Neuronal stem cell (in vitro differentiated cells): ENCODE data around the gene CYB5R3.

ENCODE experiments used
- DNase-seq: peaks from one replicate; pipeline ENCODE4 v3.0.0-alpha.2; 2013; ENCODE audit warnings: low spot score
- H2AFZ ChIP-seq: one replicate; pipeline ENCODE4 v1.6.1; 2013; ENCODE audit warnings: mild to moderate bottlenecking, low read length, inconsistent platforms
- H2AK5ac ChIP-seq: 2 replicates; pipeline ENCODE4 v1.6.1; 2013; ENCODE audit warnings: low read depth, mild to moderate bottlenecking, inconsistent platforms, low read length, moderate library complexity, mixed read lengths
- H2BK120ac ChIP-seq: 2 replicates; pipeline ENCODE4 v1.6.1; 2013; ENCODE audit warnings: low read depth, mild to moderate bottlenecking, inconsistent platforms, low read length, moderate library complexity, mixed read lengths
- H2BK12ac ChIP-seq: one replicate; pipeline ENCODE4 v1.6.1; 2013; ENCODE audit warnings: low read length, inconsistent platforms
- H2BK15ac ChIP-seq: 2 replicates; pipeline ENCODE4 v1.6.1; 2013; ENCODE audit warnings: mild to moderate bottlenecking, low read length, inconsistent platforms, mixed read lengths
- H2BK5ac ChIP-seq: one replicate; pipeline ENCODE4 v1.6.1; 2013; ENCODE audit warnings: inconsistent platforms, mild to moderate bottlenecking, low read length, moderate library complexity
- H3K14ac ChIP-seq: one replicate; pipeline ENCODE4 v1.6.1; 2013; ENCODE audit warnings: low read length, inconsistent platforms
- H3K18ac ChIP-seq: 2 replicates; pipeline ENCODE4 v1.6.1; 2013; ENCODE audit warnings: low read length, inconsistent platforms
- H3K23ac ChIP-seq: 2 replicates; pipeline ENCODE4 v1.6.1; 2013; ENCODE audit warnings: low read depth, mild to moderate bottlenecking, mixed read lengths, low read length, inconsistent platforms; ENCODE audit not compliant: poor library complexity
- H3K27ac ChIP-seq: replicated peaks from 3 replicates; pipeline ENCODE4 v1.5.1; 2013; ENCODE audit warnings: low read length, inconsistent platforms
- H3K27me3 ChIP-seq, 3 experiments: 2 replicates each; pipeline ENCODE4 v1.6.1; 2013; ENCODE audit warnings: low read length in 3 of 3, mild to moderate bottlenecking in 2 of 3, inconsistent platforms in 1 of 3, low read depth in 1 of 3, mixed read lengths in 1 of 3, moderate library complexity in 1 of 3; ENCODE audit not compliant: control insufficient read depth in 3 of 3, insufficient read depth in 3 of 3
- H3K36me3 ChIP-seq, 2 donors: replicated peaks in 1 of 2; 2 replicates each; pipeline ENCODE4 v1.6.1; 2013; ENCODE audit warnings: low read length in 2 of 2; ENCODE audit not compliant: control insufficient read depth in 2 of 2, insufficient read depth in 2 of 2
- H3K4ac ChIP-seq: 2 replicates; pipeline ENCODE4 v1.6.1; 2013; ENCODE audit warnings: inconsistent platforms, mild to moderate bottlenecking, low read length, moderate library complexity
- H3K4me1 ChIP-seq, 2 donors: 1 replicate in 1 of 2; 2 replicates in 1 of 2; pipeline ENCODE4 v1.6.1; 2013; ENCODE audit warnings: low read length in 2 of 2, low read depth in 1 of 2; ENCODE audit not compliant: control insufficient read depth in 2 of 2, insufficient read depth in 1 of 2
- H3K4me2 ChIP-seq: one replicate; pipeline ENCODE4 v1.6.1; 2013; ENCODE audit warnings: mild to moderate bottlenecking, low read length, inconsistent platforms; ENCODE audit not compliant: insufficient read depth, poor library complexity, severe bottlenecking
- H3K4me3 ChIP-seq, 2 donors: 2 replicates each; pipeline ENCODE4 v1.5.1; 2013; ENCODE audit warnings: low read length in 2 of 2, mild to moderate bottlenecking in 2 of 2, inconsistent platforms in 1 of 2, moderate library complexity in 1 of 2
- H3K79me1 ChIP-seq: one replicate; pipeline ENCODE4 v1.6.1; 2013; ENCODE audit warnings: low read depth, mild to moderate bottlenecking, inconsistent platforms, low read length, moderate library complexity
- H3K9ac ChIP-seq: one replicate; pipeline ENCODE4 v1.6.1; 2013; ENCODE audit warnings: mild to moderate bottlenecking, low read depth, low read length, inconsistent platforms; ENCODE audit not compliant: poor library complexity
- H3K9me3 ChIP-seq, 2 donors: replicated peaks in 1 of 2; 2 replicates each; pipeline versions ENCODE3 to v1.6.1; 2013; ENCODE audit warnings: low read length in 2 of 2, mild to moderate bottlenecking in 2 of 2, inconsistent platforms in 1 of 2, low read depth in 1 of 2, mixed read lengths in 1 of 2, moderate library complexity in 1 of 2; ENCODE audit not compliant: control insufficient read depth in 2 of 2, insufficient read depth in 1 of 2
- H4K8ac ChIP-seq: one replicate; pipeline ENCODE4 v1.6.1; 2013; ENCODE audit warnings: low read depth, mild to moderate bottlenecking, inconsistent platforms, low read length, moderate library complexity
- H4K91ac ChIP-seq: one replicate; pipeline ENCODE4 v1.6.1; 2013; ENCODE audit warnings: low read length, low read depth, mild to moderate bottlenecking, inconsistent platforms; ENCODE audit not compliant: poor library complexity
- WGBS, 2 donors: extraction: QIAGEN DNeasy Blood & Tissue Kit; methylation state at CpG; one replicate each; pipeline ENCODE4 v1.1.7; 2013; ENCODE audit warnings: missing lambda C conversion rate in 2 of 2, mixed read lengths in 1 of 2; ENCODE audit not compliant: insufficient read length in 2 of 2, insufficient replicate concordance in 1 of 2; ENCODE audit errors: extremely low coverage in 2 of 2; 5-methylcytosine and 5-hydroxymethylcytosine counted together

The CYB5R3 gene

DNA sequence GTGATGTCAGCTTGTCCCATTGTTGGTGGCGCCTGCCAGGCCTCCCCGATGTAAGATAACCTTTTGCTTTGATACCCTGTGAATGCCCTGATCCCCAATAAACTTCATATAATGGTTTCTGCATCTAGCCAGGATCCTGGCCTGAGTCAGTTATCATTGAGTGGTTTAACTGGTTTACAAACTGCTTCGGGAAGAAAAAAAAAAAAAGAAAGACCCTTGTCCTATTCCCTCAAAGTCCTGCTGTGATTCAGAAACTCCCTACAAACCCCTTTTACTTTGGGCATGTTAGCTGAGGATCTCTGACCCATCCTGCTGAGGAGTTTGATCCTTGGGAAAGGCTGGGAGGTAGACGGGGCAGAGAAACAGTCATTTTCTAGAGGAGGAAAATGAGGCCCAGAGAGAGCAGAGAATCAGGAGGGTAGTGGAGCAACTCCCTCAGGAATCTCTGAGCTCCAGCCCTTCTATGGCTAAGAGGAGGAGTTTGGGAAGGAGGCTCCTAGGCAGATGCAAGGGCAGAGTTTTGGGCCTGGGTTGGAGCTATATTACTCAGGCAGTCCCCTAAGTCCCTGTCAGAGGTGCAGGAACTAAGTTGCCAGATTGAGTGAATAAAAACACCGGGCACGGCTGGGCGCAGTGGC, 5.4 kb upstream of the CYB5R3 start:
- WGBS, 2 donors: no CpG with 5 or more reads among the region's 7 CpGs
- Histone ChIP-seq H3K9me3 (no peaks in the 10 kb centered on the region), H3K9ac (no peak overlapping the region), H3K27me3 (peaks cover 0 to 10% (median 0%) of the 10 kb centered on the region in 3 experiments), H3K27ac (no peak overlapping the region), H3K18ac (no peak overlapping the region), H3K14ac (no peak overlapping the region), H2AK5ac (no peak overlapping the region), H3K23ac (no peak overlapping the region), H3K4me1 (peaks cover 0 to 2% of the 10 kb centered on the region in 2 donors), H2BK5ac (no peak overlapping the region), H3K4me2 (no peak overlapping the region), H2BK15ac (no peak overlapping the region), H3K36me3 (no peaks in the 10 kb centered on the region), H3K4me3 (no peak overlapping the region), H4K8ac (no peak overlapping the region), H3K4ac (no peak overlapping the region), H2BK120ac (no peak overlapping the region), H4K91ac (no peak overlapping the region), H2AFZ (peak overlapping the region; percentile 40), H3K79me1 (peaks cover 2% of the 10 kb centered on the region), H2BK12ac (no peak overlapping the region)
- no peak for DNase-seq

DNA sequence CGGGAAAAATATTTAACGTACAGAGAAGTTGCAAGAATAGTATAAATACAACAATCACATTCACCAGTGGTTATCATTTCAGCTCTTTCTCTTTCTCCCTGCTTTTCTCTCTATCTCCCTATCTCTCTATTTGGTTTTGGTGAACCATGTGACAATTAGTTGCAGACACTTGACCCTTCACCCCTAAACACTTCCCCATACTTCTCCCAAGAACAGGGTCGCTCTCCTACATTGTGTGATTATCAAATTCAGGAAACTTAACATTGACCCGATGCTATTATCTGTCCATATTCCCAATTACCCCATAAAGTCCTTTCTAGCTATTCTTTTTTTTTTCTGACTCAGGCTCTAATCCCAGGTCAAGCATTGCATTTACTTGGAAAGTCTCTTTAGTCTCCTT, 4.8 kb upstream of the CYB5R3 start:
- Histone ChIP-seq H3K14ac (no peak overlapping the region), H2BK5ac (no peak overlapping the region), H3K36me3 (no peaks in the 10 kb centered on the region), H2AK5ac (no peak overlapping the region), H3K18ac (no peak overlapping the region), H3K4me3 (no peak overlapping the region), H3K9ac (no peak overlapping the region), H4K8ac (no peak overlapping the region), H2BK120ac (no peak overlapping the region), H3K4ac (no peak overlapping the region), H3K27ac (no peak overlapping the region), H2AFZ (no peak overlapping the region), H2BK12ac (no peak overlapping the region), H4K91ac (no peak overlapping the region), H3K27me3 (peaks cover 0 to 10% (median 0%) of the 10 kb centered on the region in 3 experiments), H2BK15ac (no peak overlapping the region), H3K4me2 (no peak overlapping the region), H3K4me1 (peaks cover 0 to 2% of the 10 kb centered on the region in 2 donors), H3K23ac (no peak overlapping the region), H3K9me3 (no peaks in the 10 kb centered on the region), H3K79me1 (peaks cover 2% of the 10 kb centered on the region)
- DNase-seq: no peak
- WGBS, 2 donors: no CpG with 5 or more reads among the region's 4 CpGs

DNA sequence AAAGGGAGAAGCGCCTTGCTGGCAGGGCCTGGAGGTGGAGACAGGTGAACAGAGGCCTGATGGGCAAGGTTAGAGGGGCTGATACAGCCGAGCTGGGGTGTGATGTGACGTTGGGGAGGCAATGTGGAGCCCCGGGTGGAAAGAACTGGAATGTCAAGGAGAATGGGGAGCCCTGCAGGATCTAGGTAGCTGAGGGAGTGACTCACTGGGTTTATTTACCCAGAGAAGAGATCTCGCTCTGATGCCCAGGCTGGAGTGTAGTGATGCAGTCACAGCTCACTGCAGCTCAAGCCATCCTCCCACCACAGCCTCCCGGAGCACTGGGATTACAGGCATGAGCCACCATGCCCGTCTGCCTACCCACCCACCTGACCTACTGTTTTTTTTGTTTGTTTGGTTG, 1.9 kb upstream of the CYB5R3 start:
- Histone ChIP-seq H2AK5ac (no peak overlapping the region), H3K4me1 (peaks cover 5 to 11% of the 10 kb centered on the region in 2 donors), H3K36me3 (peaks cover 2 to 5% of the 10 kb centered on the region in 2 donors), H3K18ac (peak overlapping the region; percentile 8), H3K4ac (no peak overlapping the region), H2BK5ac (no peak overlapping the region), H3K27ac (no peak overlapping the region), H2BK12ac (peak overlapping the region; percentile 73), H3K23ac (peak overlapping the region; percentile 0), H3K14ac (peak overlapping the region; percentile 6), H3K9ac (no peak overlapping the region), H3K4me2 (no peak overlapping the region), H2BK15ac (no peak overlapping the region), H3K79me1 (peaks cover 21% of the 10 kb centered on the region), H3K9me3 (no peaks in the 10 kb centered on the region), H3K27me3 (peaks cover 0 to 7% (median 0%) of the 10 kb centered on the region in 3 experiments), H3K4me3 (no peak overlapping the region), H4K91ac (peak overlapping the region; percentile 47), H4K8ac (no peak overlapping the region), H2AFZ (no peak overlapping the region), H2BK120ac (peak overlapping the region; percentile 67)
- no CpG with 5 or more reads among the region's 7 CpGs for WGBS, 2 donors
- DNase-seq: no peak

DNA sequence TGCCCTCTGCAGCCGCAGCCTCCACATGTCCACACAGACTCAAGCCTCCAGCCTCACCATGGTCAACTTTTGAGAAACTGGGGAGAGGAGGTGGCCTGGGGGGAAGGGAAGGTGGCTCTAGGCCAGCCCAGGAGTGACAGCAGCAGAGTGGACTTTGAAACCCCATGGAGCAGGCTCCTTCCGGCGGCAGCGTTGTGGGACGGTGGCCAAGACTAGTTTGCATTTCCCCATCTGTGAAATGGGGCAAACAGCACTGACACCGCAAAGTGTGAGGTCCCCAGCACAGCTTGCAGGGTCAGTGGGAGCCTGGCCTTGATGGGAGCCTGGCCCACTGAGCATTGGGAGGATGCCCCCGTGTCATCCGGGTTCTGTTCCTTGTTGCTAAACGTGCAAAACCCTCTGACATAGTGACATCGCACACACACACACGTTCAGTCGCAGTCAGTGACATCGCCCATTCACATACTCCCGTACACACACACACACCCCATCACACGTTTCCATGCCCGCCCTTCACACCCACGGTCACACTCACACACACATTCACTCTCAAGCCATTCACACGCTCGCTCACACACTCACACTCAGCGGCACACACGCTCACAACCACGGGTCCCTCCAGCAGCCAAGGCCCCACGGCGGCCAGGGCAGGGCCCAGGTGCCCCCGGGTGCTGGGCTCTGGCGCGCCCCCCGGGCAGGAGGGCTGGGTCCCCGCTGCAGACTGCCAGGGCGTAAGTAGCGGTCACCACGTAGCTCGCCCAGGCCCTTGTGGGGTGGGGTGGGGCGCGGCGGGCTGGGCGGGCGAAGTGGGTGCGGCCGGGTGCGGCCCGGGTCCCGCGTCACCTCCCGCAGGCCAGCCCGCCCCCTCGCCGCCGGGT, 585 bp downstream of the CYB5R3 start:
- WGBS, 2 donors: 100% methylated on average over 3 of the region's 49 CpGs; no CpG with 5 or more reads in 1 of the 2 donors

More for the DNA sequence above, 585 bp downstream of the CYB5R3 start:
- Histone ChIP-seq H4K91ac (peak overlapping the region; percentile 95), H4K8ac (peak overlapping the region; percentile 65), H3K36me3 (peaks cover 2 to 5% of the 10 kb centered on the region in 2 donors), H3K18ac (peak overlapping the region; percentile 80), H3K27ac (no peak overlapping the region), H3K9me3 (no peaks in the 10 kb centered on the region), H2BK5ac (peak overlapping the region; percentile 24), H3K4me1 (peaks cover 10 to 13% of the 10 kb centered on the region in 2 donors), H3K27me3 (peaks cover 0 to 3% (median 0%) of the 10 kb centered on the region in 3 experiments), H2BK15ac (peak overlapping the region; percentile 67), H3K4me3 (peak overlapping the region; percentile 100), H3K14ac (peak overlapping the region; percentile 94), H3K79me1 (peaks cover 28% of the 10 kb centered on the region), H3K9ac (peak overlapping the region; percentile 100), H2AK5ac (peak overlapping the region; percentile 92), H3K4ac (peak overlapping the region; percentile 98), H2BK12ac (peak overlapping the region; percentile 94), H3K23ac (peak overlapping the region; percentile 96), H2BK120ac (no peak overlapping the region), H2AFZ (peak overlapping the region; percentile 93), H3K4me2 (peak overlapping the region; percentile 89)
- no peak for DNase-seq
